Spinal cord (tissue), 10 donors: ENCODE data around the gene TRIM49. TPM values are rescaled to one million over a fixed set of nuclear protein-coding genes. Genes with fewer than 3 reads are reported as not detected.
A peak's percentile ranks its signal among the peaks of the same experiment; 100 is the strongest.
"Not testable (repeated sequence)": the region's sequence is repeated elsewhere in the genome, so short reads cannot be mapped to it uniquely, and the experiment has no call there.

Experiments
- DNase-seq, 6 donors: peaks; one replicate each; pipeline versions ENCODE4 v3.0.0 to v3.0.0-alpha.2; 2013 to 2015; ENCODE audit warnings: low spot score in 6 of 6, low read depth in 4 of 6
- H3K27ac ChIP-seq: one replicate; pipeline ENCODE4 v1.5.1; 2013; ENCODE audit warnings: low read depth, low read length, control low read depth
- H3K27me3 ChIP-seq: one replicate; pipeline ENCODE4 v1.6.1; 2013; ENCODE audit warnings: low read length; ENCODE audit not compliant: control insufficient read depth, insufficient read depth
- H3K36me3 ChIP-seq: one replicate; pipeline ENCODE4 v1.6.1; 2013; ENCODE audit warnings: low read length; ENCODE audit not compliant: control insufficient read depth, insufficient read depth
- H3K4me1 ChIP-seq: one replicate; pipeline ENCODE4 v1.6.1; 2013; ENCODE audit warnings: low read length; ENCODE audit not compliant: control insufficient read depth, insufficient read depth
- H3K4me3 ChIP-seq: one replicate; pipeline ENCODE4 v1.5.1; 2013; ENCODE audit warnings: low read depth, low read length, control low read depth
- H3K9me3 ChIP-seq: one replicate; pipeline ENCODE4 v1.6.1; 2013; ENCODE audit warnings: low read length; ENCODE audit not compliant: control insufficient read depth, insufficient read depth
- WGBS: methylation state at CpG from one replicate; pipeline ENCODE4 v1.1.5; 2013; ENCODE audit warnings: missing lambda C conversion rate; ENCODE audit not compliant: insufficient coverage; 5-methylcytosine and 5-hydroxymethylcytosine counted together
- long read RNA-seq, 4 donors: transcript quantifications; one replicate each; lab custom pipeline, GENCODE V29; 2026
- polyA plus RNA-seq, 2 donors: library from polyadenylated mRNA; unstranded; fragments of 120-200 nt; gene quantifications; one replicate each; pipeline ENCODE4 v1.2.1, GENCODE V29; 2013; ENCODE audit not compliant: insufficient read length in 2 of 2
- small RNA-seq: library from RNA; depleted of rRNA; stranded (forward); fragments of <200 nt; gene quantifications from one replicate; pipeline ENCODE3, GENCODE V24; 2014; ENCODE audit warnings: low replicate concordance
- total RNA-seq, 2 donors: library from RNA; depleted of rRNA in 1 of 2; stranded (reverse); fragments of 120-200 nt in 1 of 2; fragments of >200 nt in 1 of 2; gene quantifications; one replicate each; pipeline versions ENCODE4 v1.2.3 to v1.2.4, GENCODE V29; 2013 to 2014
- donor health status: healthy.

TRIM49 gene, protein sequence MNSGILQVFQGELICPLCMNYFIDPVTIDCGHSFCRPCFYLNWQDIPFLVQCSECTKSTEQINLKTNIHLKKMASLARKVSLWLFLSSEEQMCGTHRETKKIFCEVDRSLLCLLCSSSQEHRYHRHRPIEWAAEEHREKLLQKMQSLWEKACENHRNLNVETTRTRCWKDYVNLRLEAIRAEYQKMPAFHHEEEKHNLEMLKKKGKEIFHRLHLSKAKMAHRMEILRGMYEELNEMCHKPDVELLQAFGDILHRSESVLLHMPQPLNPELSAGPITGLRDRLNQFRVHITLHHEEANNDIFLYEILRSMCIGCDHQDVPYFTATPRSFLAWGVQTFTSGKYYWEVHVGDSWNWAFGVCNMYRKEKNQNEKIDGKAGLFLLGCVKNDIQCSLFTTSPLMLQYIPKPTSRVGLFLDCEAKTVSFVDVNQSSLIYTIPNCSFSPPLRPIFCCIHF
- total RNA-seq (not detected), polyA plus RNA-seq (not detected)
- long read RNA-seq, donor 1: 0 reads
- long read RNA-seq, donor 2: 0 reads
- long read RNA-seq, donor 3: 0 reads
- long read RNA-seq, donor 4: 0 reads

GRCh38 chr11:89808475-89808874 lies at the start of gene TRIM49:
Gene TRIM49 (minus strand): TSS chr11:89808575. CDS start chr11:89804469, 4,106 bp downstream.
- H3K4me3 ChIP-seq, DNase-seq, H3K27ac ChIP-seq, H3K4me1 ChIP-seq, H3K36me3 ChIP-seq, H3K27me3 ChIP-seq, H3K9me3 ChIP-seq: not testable (repeated sequence)
- no CpG with 5 or more reads among the region's 2 CpGs for WGBS

- not testable (repeated sequence) for H3K4me3 ChIP-seq, H3K9me3 ChIP-seq, H3K36me3 ChIP-seq, H3K27me3 ChIP-seq, DNase-seq, H3K27ac ChIP-seq, H3K4me1 ChIP-seq
- no CpG with 5 or more reads among the region's 2 CpGs for WGBS
Measured at GRCh38 chr11:89826694-89827093, 18.3 kb upstream of the TRIM49 start.

DNA sequence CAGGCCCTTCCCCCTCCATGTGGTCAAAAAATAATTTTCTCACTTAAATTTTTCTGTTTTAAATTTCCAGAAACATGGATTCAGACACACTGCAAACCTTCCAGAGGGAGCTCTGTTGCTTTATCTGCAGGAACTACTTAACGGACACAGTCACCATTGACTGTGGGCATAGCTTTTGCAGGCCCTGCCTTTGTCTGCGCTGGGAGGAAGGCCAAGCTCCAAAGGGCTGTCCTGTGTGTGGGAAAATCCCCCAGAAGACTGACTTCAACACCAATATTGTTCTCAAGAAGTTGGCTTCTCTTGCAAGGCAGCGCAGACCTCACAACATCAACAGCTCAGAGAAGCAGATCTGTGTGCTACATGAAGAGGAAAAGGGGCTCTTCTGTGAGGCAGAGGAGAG lies 11.6 kb upstream of the TRIM49 start:
- not testable (repeated sequence) for H3K36me3 ChIP-seq, H3K27me3 ChIP-seq, H3K9me3 ChIP-seq, DNase-seq, H3K4me3 ChIP-seq, H3K27ac ChIP-seq, H3K4me1 ChIP-seq
- no CpG with 5 or more reads among the region's 3 CpGs for WGBS

- H3K4me3 ChIP-seq, H3K36me3 ChIP-seq, H3K27me3 ChIP-seq, H3K9me3 ChIP-seq, H3K4me1 ChIP-seq, H3K27ac ChIP-seq: not testable (repeated sequence)
- peak in 1 of 6 donors; percentile 0 for DNase-seq
- 75% methylated on average over 2 of the region's 5 CpGs for WGBS
Measured at GRCh38 chr11:89813535-89813934, 5.2 kb upstream of the TRIM49 start.

DNA sequence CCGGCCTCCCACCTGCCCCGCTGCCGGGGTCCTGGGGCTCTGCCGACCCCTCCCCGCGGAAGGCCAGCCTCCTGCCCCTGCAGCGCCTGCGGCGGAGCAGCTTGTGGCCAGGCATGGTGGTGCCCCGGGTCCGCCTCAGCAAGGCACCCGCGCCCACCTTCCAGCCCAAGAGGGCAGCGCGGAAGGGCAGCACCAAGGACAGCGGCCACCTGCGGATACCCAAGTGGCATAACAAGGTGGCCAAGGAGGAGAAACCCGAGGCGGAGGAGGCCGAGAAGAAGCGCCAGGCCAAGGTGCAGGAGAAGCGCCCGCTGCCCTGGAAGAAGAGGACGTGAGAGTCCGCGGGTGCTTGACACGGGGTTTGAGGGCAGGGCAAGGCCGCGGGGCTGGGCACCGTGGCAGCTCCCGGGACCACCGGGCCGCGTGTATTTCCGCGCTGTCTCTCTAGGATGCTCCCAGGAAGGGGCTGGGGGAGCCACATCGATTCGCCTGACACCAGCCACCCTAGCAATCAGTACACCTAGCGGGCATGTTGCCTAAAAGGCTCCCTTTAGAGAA lies 20.8 kb downstream of the TRIM49 start:
- not testable (repeated sequence) for H3K4me3 ChIP-seq, DNase-seq, H3K36me3 ChIP-seq, H3K9me3 ChIP-seq, H3K27me3 ChIP-seq, H3K27ac ChIP-seq, H3K4me1 ChIP-seq
- WGBS: no CpG with 5 or more reads among the region's 39 CpGs

GRCh38 chr11:89785726-89786125 lies 22.6 kb downstream of the TRIM49 start:
- not testable (repeated sequence) for H3K4me3 ChIP-seq, H3K36me3 ChIP-seq, H3K27me3 ChIP-seq, H3K27ac ChIP-seq, H3K4me1 ChIP-seq, DNase-seq, H3K9me3 ChIP-seq
- WGBS: no CpG with 5 or more reads among the region's 27 CpGs

DNA sequence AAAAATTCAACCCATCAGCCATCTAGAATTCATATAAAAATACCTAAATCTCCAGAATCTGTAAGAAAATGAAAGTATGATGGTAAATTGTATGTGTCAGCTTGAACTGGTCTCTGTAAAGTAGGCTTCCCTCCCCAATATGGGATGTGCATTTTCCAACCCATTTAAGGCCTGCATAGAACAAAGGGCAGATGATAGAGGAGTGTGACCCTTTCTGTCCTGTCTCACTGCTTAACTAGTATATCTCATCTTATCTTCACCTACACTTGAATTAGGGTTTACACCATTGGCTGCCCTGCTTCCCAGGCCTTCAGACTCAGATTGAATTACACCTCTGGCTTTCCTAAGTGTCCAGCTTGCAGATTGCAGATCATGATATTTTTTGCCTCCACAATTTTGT lies 57.6 kb downstream of the TRIM49 start:
- H3K36me3 ChIP-seq, H3K4me3 ChIP-seq: not testable (repeated sequence)

More for the DNA sequence above, 57.6 kb downstream of the TRIM49 start:
- not testable (repeated sequence) for H3K4me1 ChIP-seq, H3K27ac ChIP-seq, H3K27me3 ChIP-seq, H3K9me3 ChIP-seq, DNase-seq

Small RNAs within 50 kb of the gene (small RNA-seq; reads per million reads assigned to genes)
- gene AP003122.3: not detected

Other genes with a start within 250 kb of the TRIM49 start
- gene TRIM77, start 98.3 kb downstream of the TRIM49 start, total RNA-seq: not detected
- not detected for gene TRIM77, start 98.3 kb downstream of the TRIM49 start, polyA plus RNA-seq
- gene TRIM64B, start 69.9 kb upstream of the TRIM49 start, total RNA-seq: not detected
- under 1 TPM in 1 of 2 donors, not detected in 1; 0.09 TPM for gene TRIM64B, start 69.9 kb upstream of the TRIM49 start, polyA plus RNA-seq
- gene TRIM49D1, start 113.7 kb upstream of the TRIM49 start, total RNA-seq: not detected
- not detected for gene TRIM49D1, start 113.7 kb upstream of the TRIM49 start, polyA plus RNA-seq
- not detected for gene TRIM49D2, start 115.5 kb upstream of the TRIM49 start, total RNA-seq
- gene TRIM49D2, start 115.5 kb upstream of the TRIM49 start, polyA plus RNA-seq: not detected
- gene TRIM64, start 157.5 kb upstream of the TRIM49 start, total RNA-seq: not detected
- not detected for gene TRIM64, start 157.5 kb upstream of the TRIM49 start, polyA plus RNA-seq
- gene TRIM49C, start 222.5 kb upstream of the TRIM49 start, total RNA-seq: under 1 TPM in 1 of 2 donors, not detected in 1; 0.10 TPM
- not detected for gene TRIM49C, start 222.5 kb upstream of the TRIM49 start, polyA plus RNA-seq